Stimulated activated CD4-positive, alpha-beta T cell treated with anti-CD3 and anti-CD28 coated beads, Interleukin-4, amount 100 ng/mL, for 4 hours (primary cell): ENCODE data around the gene ARL11.
A peak's percentile ranks its signal among the peaks of the same experiment; 100 is the strongest.

ENCODE experiments used
- DNase-seq, 2 experiments: peaks; one replicate each; pipeline ENCODE4 v3.0.0-alpha.2; 2020

ARL11 gene

GRCh38 chr13:49615836-49616675, 12.3 kb upstream of the ARL11 start:
- DNase-seq = no peak

- no peak for DNase-seq
These were observed 11.6 kb upstream of the ARL11 start for GRCh38 chr13:49616676-49617065.

GRCh38 chr13:49620170-49620621, 8.1 kb upstream of the ARL11 start:
- DNase-seq = no peak

GRCh38 chr13:49622174-49622946, 5.9 kb upstream of the ARL11 start:
- no peak for DNase-seq

GRCh38 chr13:49624229-49624628, 4.1 kb upstream of the ARL11 start:
- DNase-seq = no peak

GRCh38 chr13:49625392-49626079, 2.8 kb upstream of the ARL11 start:
- no peak for DNase-seq

DNA sequence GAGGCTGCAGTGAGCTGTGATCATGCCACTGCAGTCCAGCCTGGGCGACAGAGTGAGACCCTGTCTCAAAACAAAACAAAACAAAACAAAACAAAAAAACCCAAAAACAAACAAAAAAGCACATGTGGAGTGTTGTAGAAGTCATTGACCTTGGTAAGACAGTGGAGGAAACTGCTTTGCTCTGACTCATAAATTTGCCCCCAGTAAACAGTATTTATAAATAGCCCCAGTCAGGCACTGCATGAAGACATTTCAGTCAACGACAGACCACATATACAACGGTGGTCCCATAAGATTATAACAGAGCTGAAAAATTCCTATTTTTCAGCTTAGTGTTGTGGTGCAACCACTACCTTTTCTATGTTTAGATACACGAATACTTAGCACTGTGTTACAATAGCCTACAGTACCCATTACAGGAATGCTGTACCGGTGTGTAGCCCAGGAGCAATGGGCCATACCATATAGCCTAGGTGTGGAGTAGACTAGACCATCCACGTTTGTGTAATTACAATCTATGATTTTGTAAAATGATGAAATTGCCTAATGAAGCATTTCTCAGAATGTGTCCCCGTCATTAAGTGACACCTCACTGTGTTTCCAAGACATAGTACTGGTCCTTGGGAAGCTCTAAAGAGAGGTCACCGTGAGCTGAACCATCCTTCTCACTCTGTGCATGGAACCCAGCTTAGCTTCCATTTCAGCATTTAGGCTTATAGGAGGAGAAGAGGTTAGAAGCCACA, 1.1 kb downstream of the ARL11 start:
- no peak for DNase-seq

DNA sequence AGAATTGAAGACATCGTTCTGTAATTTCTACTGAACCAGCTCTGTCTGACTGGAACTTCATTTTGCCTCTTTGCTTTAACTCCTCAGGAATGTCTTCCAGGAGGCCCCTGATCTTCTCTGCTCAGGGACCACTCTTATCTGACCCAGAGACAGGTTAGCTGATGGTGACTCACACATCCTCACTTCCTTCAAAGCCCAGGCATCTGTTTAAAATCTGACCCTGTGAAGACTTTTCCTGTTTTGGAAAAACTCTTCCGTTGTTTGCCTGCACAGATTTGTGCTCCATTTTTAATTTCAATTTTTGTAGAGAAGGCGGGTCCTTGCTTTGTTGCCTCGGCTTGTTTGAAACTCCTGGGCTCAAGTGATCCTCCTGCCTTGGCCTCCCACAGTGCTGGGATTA, 1.6 kb downstream of the ARL11 start:
- DNase-seq = no peak

DNA sequence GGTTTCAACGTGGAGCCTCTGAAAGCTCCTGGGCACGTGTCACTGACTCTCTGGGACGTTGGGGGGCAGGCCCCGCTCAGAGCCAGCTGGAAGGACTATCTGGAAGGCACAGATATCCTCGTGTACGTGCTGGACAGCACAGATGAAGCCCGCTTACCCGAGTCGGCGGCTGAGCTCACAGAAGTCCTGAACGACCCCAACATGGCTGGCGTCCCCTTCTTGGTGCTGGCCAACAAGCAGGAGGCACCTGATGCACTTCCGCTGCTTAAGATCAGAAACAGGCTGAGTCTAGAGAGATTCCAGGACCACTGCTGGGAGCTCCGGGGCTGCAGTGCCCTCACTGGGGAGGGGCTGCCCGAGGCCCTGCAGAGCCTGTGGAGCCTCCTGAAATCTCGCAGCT, 2.3 kb downstream of the ARL11 start:
- no peak for DNase-seq

- DNase-seq = no peak
These were observed 3.8 kb downstream of the ARL11 start for GRCh38 chr13:49632156-49632555.

GRCh38 chr13:49633710-49634109, 5.4 kb downstream of the ARL11 start:
- no peak for DNase-seq

- peak in 1 of 2 experiments; percentile 15 for DNase-seq
These were observed 7.5 kb downstream of the ARL11 start for GRCh38 chr13:49635599-49636433.

DNA sequence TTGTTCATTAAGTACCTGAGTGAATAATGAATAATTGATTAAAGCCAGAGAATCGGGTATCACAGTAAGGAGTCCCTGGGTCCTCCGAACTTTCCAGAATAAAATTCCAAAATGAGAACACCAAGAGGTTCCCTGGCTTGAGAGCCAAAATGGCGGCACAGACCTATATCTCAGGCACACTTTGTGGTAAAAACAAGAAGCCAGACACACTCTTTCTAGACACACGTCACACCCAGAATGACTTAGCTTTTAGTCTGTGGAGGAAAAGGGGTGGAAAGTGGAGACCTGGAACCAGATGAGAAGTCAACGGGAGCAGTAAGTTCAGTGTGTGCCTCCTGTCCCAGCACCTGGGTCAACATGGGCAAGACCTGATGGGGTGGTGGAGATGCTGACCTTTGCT, 8.4 kb downstream of the ARL11 start:
- no peak for DNase-seq

GRCh38 chr13:49638030-49638743, 9.9 kb downstream of the ARL11 start:
- DNase-seq = no peak

DNA sequence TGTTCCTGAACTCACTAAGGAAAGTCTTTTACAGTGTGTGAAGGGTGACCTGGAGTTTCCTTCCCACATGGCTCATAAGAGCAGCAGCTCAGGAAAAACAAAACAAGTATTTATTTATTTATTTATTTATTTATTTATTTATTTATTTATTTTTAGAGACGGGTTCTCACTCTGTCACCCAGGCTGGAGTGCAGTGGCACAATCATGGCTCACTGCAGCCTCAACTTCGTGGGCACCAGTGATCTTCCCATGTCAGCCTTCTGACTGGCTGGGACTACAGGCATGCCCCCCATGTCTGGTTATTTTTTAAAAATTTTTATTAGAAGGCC, 10.4 kb downstream of the ARL11 start:
- DNase-seq = no peak

DNA sequence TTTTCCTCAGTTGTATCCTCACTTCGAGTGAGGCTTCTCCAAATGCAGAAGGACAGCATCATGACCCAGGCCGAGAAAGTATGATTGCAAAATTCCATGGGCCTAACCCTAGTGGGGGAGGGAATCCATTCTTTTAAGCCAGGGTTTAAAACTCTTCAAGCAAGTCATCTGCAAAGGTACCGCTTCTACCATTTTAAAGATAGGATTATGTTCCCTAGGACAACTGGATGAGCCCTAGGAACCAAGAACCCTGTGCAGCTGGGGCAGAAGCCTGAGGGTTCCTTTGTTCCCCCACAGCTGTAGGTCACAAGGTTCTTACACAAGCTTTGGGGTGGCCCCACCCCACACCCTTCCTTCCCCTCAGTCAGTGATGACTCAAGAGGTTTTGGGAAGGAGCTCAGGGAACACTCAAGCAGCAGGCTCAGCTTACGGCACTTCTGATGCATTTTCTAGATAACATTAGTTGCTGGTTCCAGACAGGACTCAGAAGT, 13.5 kb downstream of the ARL11 start:
- no peak for DNase-seq

DNA sequence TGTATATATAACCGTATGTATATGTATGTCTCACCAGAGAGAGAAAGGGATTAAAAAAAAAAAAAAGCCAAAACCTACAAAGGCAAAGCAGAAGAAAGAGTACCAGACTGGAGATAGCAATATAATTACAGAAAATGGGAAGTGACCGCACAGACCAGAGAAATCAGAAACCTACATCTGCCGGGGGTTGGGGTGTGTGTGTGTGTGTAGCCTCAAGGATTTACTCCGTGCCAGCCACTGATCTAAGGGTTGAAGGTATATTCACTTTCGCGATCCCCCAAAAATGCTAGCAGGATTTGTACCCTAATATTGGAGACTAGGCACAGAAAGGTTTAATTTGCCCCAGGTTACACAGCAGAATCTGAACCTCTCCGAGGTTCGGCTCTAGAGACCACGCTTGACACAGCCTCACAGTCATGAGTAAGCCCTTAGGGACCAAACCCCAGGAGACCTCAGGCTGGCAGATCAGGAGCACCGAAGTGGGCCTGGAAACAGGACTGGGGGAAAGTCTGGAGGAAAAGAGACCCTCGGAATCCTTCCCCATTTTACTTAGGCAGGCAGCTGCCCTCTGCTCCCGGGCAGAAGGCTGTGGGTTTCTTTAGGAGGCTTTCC, 14.8 kb downstream of the ARL11 start:
- no peak for DNase-seq

- DNase-seq = no peak
These were observed 17.1 kb downstream of the ARL11 start for GRCh38 chr13:49645451-49645850.

DNA sequence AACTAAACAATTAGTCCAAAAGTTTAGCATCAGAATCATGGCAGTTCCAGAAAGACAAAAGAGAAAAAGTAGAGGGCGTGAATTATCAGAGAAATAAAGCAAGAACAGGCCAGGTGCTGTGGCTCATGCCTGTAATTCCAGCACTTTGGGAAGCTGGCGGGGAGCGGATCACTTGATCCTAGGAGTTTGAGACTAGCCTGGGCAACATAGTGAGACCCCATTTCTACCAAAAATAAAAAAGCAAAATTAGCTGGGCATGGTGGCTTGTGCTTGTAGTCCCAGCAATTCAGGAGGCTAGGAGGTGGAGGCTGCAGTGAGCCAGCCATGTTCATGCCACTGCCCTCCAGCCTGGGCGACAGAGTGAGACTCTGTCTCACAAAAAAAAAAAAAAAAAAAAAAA, 18.4 kb downstream of the ARL11 start:
- DNase-seq = no peak

- no peak for DNase-seq
These were observed 21.1 kb downstream of the ARL11 start for GRCh38 chr13:49649244-49649962.
